ENCODE measurements around the gene SAPCD1.
"Not testable (repeated sequence)": the region's sequence is repeated elsewhere in the genome, so short reads cannot be mapped to it uniquely, and the experiment has no call there.

SAPCD1 gene

GRCh38 chr6:31806470-31807272 lies 44.2 kb downstream of the SAPCD1 start, which contains the start of gene LSM2:
TSS of gene LSM2 (minus strand) at chr6:31806966. CDS start at chr6:31806757, 209 bp downstream.
- DNase-seq = peak; percentile 96

GRCh38 chr6:31808599-31808998 lies 46.1 kb downstream of the SAPCD1 start:
- DNase-seq = not testable (repeated sequence)

GRCh38 chr6:31811645-31812044 lies 49.2 kb downstream of the SAPCD1 start:
- no peak for DNase-seq

- DNase-seq = no peak
Observed at GRCh38 chr6:31813465-31813849, 51.0 kb downstream of the SAPCD1 start.
